ENCODE measurements around the gene CLDN20. TPM values are rescaled to one million over a fixed set of nuclear protein-coding genes. Genes with fewer than 3 reads are reported as not detected.

Gene CLDN20
- polyA plus RNA-seq, 1 of the 3 experiments (the other 2 are of a cell fraction), result 0.07 TPM

- no peak overlapping the region for H3K4me3 ChIP-seq (ENCODE audit: low read depth in 2 of 2, low read length in 1 of 2)
- DNase-seq, result no peak
- H3F3A ChIP-seq (replicated peaks; ENCODE audit: insufficient read depth), result no peaks in the 10 kb centered on the region
- H3K27ac ChIP-seq (ENCODE audit: low read depth in 2 of 2, low read length in 1 of 2), result peak overlapping the region in 1 of 2 experiments; percentile 34; a peak in 1 of 4 replicates
- ChIA-PET POLR2A (no interaction called here), CTCF (interaction anchor here (0.7 to 5.1 kb wide), 9 partner anchors 8 to 391 kb away, joined by 3 to 36 read pairs (median 4); no protein-coding TSS in a partner anchor)
- TF ChIP-seq RCOR1 (IDR thresholded peaks at IDR 0.05; ENCODE audit: low read length) (no peak), ZBTB33 (IDR thresholded peaks at IDR 0.05; ENCODE audit: borderline replicate concordance, low read depth) (no peak), IRF3 (IDR thresholded peaks at IDR 0.05; ENCODE audit: low read depth, low read length) (no peak), MEF2A (IDR thresholded peaks at IDR 0.05; ENCODE audit: borderline replicate concordance, low read depth) (no peak), FOXJ3 (CRISPR knock-in tag; IDR thresholded peaks at IDR 0.05) (no peak), TEAD4 (IDR thresholded peaks at IDR 0.05; ENCODE audit: borderline replicate concordance, insufficient read depth) (no peak), EP300 (IDR thresholded peaks at IDR 0.05; ENCODE audit: borderline replicate concordance in 1 of 2, low read depth in 1 of 2, low read length in 1 of 2) (no peak)
- H3K4me2 ChIP-seq, result no peak overlapping the region
- 93% methylated on average over 3 of the region's 3 CpGs for WGBS (ENCODE audit: low lambda C conversion rate)
- H2AFZ ChIP-seq (ENCODE audit: low read depth), result no peak overlapping the region
- peaks cover 55 to 72% of the 10 kb centered on the region in 2 experiments for H3K36me3 ChIP-seq (replicated peaks in 1 of 2; ENCODE audit: control insufficient read depth in 1 of 2, insufficient read depth in 2 of 2, low read length in 1 of 2)
- H3K9me3 ChIP-seq, result no peaks in the 10 kb centered on the region
- H3K4me1 ChIP-seq (ENCODE audit: control insufficient read depth in 1 of 2, insufficient read depth in 2 of 2, low read depth in 1 of 2, low read length in 1 of 2), result peaks cover 0 to 53% of the 10 kb centered on the region in 2 experiments; a peak in 3 of 4 replicates
- no peaks in the 10 kb centered on the region for H3K27me3 ChIP-seq (ENCODE audit: insufficient read depth)
- H3K79me2 ChIP-seq (ENCODE audit: insufficient read depth), result peaks cover 8% of the 10 kb centered on the region; the same call in 1 of the 2 replicates
- no peaks in the 10 kb centered on the region for H3K9me2 ChIP-seq
- no peaks in the 10 kb centered on the region for H4K20me1 ChIP-seq (ENCODE audit: insufficient read depth)
- no peak overlapping the region for H3K9ac ChIP-seq
These were observed 4.6 kb upstream of the CLDN20 start for GRCh38 chr6:155259204-155259603.

- Histone ChIP-seq H4K20me1 (ENCODE audit: insufficient read depth) (no peaks in the 10 kb centered on the region), H3K27me3 (ENCODE audit: insufficient read depth) (no peaks in the 10 kb centered on the region), H3K4me2 (no peak overlapping the region), H3K9me2 (no peaks in the 10 kb centered on the region), H3K9ac (no peak overlapping the region), H3K36me3 (replicated peaks in 1 of 2; ENCODE audit: control insufficient read depth in 1 of 2, insufficient read depth in 2 of 2, low read length in 1 of 2) (peaks cover 60 to 72% of the 10 kb centered on the region in 2 experiments), H3K4me1 (ENCODE audit: control insufficient read depth in 1 of 2, insufficient read depth in 2 of 2, low read depth in 1 of 2, low read length in 1 of 2) (peaks cover under 1 to 60% of the 10 kb centered on the region in 2 experiments; a peak in 3 of 4 replicates), H3K4me3 (ENCODE audit: low read depth in 2 of 2, low read length in 1 of 2) (no peak overlapping the region), H3K27ac (ENCODE audit: low read depth in 2 of 2, low read length in 1 of 2) (peak overlapping the region in 1 of 2 experiments; percentile 47; a peak in 1 of 4 replicates), H2AFZ (ENCODE audit: low read depth) (no peak overlapping the region), H3F3A (replicated peaks; ENCODE audit: insufficient read depth) (peaks cover 2% of the 10 kb centered on the region), H3K79me2 (ENCODE audit: insufficient read depth) (peaks cover 9% of the 10 kb centered on the region; the same call in 1 of the 2 replicates), H3K9me3 (no peaks in the 10 kb centered on the region)
- WGBS (ENCODE audit: low lambda C conversion rate), result 100% methylated on average over 4 of the region's 5 CpGs
- ChIA-PET CTCF (interaction anchor here (0.9 to 5.1 kb wide), 4 partner anchors 13 to 331 kb away, joined by 3 to 36 read pairs (median 6); no protein-coding TSS in a partner anchor), POLR2A (no interaction called here)
- no peak for DNase-seq
- no peak for TF ChIP-seq MXI1 (IDR thresholded peaks at IDR 0.05; ENCODE audit: low read depth, low read length)
- no peak for TF ChIP-seq RXRA (IDR thresholded peaks at IDR 0.05; ENCODE audit: borderline replicate concordance, low read depth)
These were observed 3.9 kb upstream of the CLDN20 start for GRCh38 chr6:155259897-155260296.

Measured in SK-N-SH (cell line).